GM12878 (cell line): ENCODE measurements around the gene NAA38.

ENCODE experiments used
- EZH2 ChIP-seq: IDR thresholded peaks from 2 replicates; pipeline ENCODE4 v1.6.1; 2012; ENCODE audit warnings: low read depth, mild to moderate bottlenecking, control low read depth, inconsistent platforms, low read length, borderline replicate concordance; ENCODE audit not compliant: control insufficient read depth
- MTA3 ChIP-seq: IDR thresholded peaks from 2 replicates; pipeline ENCODE4 v1.6.1; 2012; ENCODE audit warnings: low read length, inconsistent platforms, borderline replicate concordance
- POLR2A ChIP-seq: IDR thresholded peaks from 2 replicates; pipeline ENCODE4 v1.6.1; 2011; ENCODE audit warnings: low read depth, mild to moderate bottlenecking, low read length
- RAD51 ChIP-seq: fragments of 450-650 bp; IDR thresholded peaks from 2 replicates; pipeline ENCODE4 v1.6.1; 2016; ENCODE audit warnings: moderate library complexity, mild to moderate bottlenecking, inconsistent platforms
- SMC3 ChIP-seq: IDR thresholded peaks from 2 replicates; pipeline ENCODE4 v1.6.1; 2011; ENCODE audit warnings: low read length, improper control_type of control experiment, borderline replicate concordance
- SP1 ChIP-seq: IDR thresholded peaks from one replicate; pipeline ENCODE4 v1.6.1; 2011; ENCODE audit warnings: low read depth, low read length
- TF ChIP-seq, protein P1 (sequence below), 3 experiments: IDR thresholded peaks in 2 of 3; conservative IDR thresholded peaks in 1 of 3; 2 replicates each; pipeline ENCODE4 v1.5.1; 2011; ENCODE audit warnings: low read depth in 3 of 3, low read length in 3 of 3, mild to moderate bottlenecking in 3 of 3, control low read depth in 2 of 3, moderate library complexity in 2 of 3, inconsistent platforms in 1 of 3, mixed read lengths in 1 of 3; ENCODE audit not compliant: control insufficient read depth in 2 of 3, insufficient read depth in 1 of 3; ENCODE audit errors: extremely low read depth in 1 of 3

DNA sequence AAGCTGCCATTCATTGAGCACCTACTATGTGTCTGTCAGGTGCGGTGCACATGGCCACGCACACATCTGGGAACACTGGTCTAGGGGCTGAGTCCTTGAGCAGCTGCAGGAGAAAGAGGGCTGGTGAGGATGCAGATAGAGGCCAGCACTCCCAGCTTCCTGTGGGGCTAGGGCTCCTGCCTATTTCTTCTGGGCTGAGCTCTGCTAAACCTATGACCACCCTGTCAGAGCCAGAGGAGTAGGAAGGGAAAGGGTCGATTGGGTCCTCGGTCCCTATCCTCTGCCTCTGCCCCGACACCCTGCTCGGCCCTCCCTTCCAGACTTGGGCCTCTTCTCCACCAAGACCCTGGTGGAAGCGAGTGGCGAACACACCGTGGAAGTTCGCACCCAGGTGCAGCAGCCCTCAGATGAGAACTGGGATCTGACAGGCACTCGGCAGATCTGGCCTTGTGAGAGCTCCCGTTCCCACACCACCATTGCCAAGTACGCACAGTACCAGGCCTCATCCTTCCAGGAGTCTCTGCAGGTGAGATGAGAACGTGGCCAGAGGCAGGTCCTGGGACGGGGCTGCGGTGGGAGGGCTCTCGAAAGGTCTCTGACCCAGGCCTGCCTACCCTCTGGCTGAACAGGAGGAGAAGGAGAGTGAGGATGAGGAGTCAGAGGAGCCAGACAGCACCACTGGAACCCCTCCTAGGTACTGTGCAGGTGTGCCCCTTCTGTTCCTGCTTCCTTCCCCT, 6.5 kb downstream of the NAA38 start:
- no peak for TF ChIP-seq SP1
- no peak for TF ChIP-seq MTA3
- TF ChIP-seq, protein P1, sequence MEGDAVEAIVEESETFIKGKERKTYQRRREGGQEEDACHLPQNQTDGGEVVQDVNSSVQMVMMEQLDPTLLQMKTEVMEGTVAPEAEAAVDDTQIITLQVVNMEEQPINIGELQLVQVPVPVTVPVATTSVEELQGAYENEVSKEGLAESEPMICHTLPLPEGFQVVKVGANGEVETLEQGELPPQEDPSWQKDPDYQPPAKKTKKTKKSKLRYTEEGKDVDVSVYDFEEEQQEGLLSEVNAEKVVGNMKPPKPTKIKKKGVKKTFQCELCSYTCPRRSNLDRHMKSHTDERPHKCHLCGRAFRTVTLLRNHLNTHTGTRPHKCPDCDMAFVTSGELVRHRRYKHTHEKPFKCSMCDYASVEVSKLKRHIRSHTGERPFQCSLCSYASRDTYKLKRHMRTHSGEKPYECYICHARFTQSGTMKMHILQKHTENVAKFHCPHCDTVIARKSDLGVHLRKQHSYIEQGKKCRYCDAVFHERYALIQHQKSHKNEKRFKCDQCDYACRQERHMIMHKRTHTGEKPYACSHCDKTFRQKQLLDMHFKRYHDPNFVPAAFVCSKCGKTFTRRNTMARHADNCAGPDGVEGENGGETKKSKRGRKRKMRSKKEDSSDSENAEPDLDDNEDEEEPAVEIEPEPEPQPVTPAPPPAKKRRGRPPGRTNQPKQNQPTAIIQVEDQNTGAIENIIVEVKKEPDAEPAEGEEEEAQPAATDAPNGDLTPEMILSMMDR (IDR thresholded peaks at IDR 0.05 in 2 of 3, conservative IDR thresholded peaks at IDR 0.05 in 1 of 3; ENCODE audit: control insufficient read depth in 2 of 3, extremely low read depth in 1 of 3, insufficient read depth in 1 of 3, low read depth in 3 of 3, low read length in 3 of 3) = no peak
- no peak for TF ChIP-seq SMC3
- no peak for TF ChIP-seq POLR2A
- no peak for TF ChIP-seq EZH2
- no peak for TF ChIP-seq RAD51
